Caki2 (cell line): ENCODE data around the gene CTRB1. TPM values are rescaled to one million over a fixed set of nuclear protein-coding genes. Genes with fewer than 3 reads are reported as not detected.
"Not testable (repeated sequence)": the region's sequence is repeated elsewhere in the genome, so short reads cannot be mapped to it uniquely, and the experiment has no call there.

Source experiments
- DNase-seq: peaks from one replicate; pipeline ENCODE4 v3.0.0-alpha.2; 2015; ENCODE audit warnings: low read depth
- in situ Hi-C: cut with HindIII; loops from 2 replicates; pipeline ENCODE4 v1.10.0; 2016; ENCODE audit warnings: low sequenced_read_pairs, low pct_unique_long_range_greater_than_20kb, mixed read lengths
- total RNA-seq: library from RNA; depleted of rRNA; stranded (reverse); fragments of >200 nt; shearing (Covaris generic); gene quantifications from 2 replicates; pipeline ENCODE4 v1.2.3, GENCODE V29; 2014; ENCODE audit warnings: low replicate concordance

Gene CTRB1
- total RNA-seq, 1 experiment from 2014 or later = not detected

DNA sequence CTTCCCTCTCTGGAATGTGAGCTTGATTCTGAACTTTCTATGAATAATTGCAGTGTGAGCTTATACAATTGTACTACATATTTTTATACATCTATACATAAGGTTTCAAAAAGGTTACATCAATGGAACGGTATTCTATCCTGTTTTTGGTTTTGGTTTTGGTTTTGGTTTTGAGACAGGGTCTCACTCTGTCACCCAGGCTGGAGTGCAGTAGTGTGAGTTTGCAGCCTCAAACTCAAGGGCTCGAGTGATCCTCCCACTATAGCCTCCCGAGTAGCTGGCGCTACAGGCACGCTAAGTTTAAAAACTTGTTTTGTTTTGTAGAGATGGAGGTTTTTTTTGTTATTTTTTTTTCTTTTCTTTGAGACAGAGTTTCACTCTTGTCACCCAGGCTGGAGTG lies 1.1 kb downstream of the CTRB1 start:
- no peak for DNase-seq
- in situ Hi-C loops = no loop called here

DNA sequence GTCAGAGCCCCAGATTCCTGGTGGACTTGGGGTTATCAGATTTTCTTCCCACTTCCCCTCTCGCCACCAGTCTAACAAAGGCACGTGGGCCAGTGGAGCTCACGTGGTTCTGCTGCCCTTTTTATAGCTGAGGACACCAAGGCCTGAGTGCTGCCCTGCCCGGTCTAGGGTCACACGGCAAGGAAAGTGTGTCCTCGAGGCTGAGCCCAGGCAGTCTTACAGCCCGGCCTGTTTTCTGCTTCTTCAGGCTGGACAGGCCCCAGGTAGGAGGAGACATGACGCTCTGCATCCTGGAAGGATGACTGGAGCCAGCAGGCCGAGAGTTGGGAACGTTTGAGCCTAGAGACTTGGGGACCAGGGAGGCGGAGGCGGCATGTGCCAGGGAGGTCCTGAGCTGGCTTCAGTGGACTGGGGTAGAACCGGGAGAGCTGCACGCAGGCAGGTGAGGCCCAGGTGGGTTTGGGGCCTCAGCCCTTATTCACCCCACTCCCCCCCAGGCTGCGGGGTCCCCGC lies 3.5 kb downstream of the CTRB1 start:
- in situ Hi-C loops = no loop called here

DNA sequence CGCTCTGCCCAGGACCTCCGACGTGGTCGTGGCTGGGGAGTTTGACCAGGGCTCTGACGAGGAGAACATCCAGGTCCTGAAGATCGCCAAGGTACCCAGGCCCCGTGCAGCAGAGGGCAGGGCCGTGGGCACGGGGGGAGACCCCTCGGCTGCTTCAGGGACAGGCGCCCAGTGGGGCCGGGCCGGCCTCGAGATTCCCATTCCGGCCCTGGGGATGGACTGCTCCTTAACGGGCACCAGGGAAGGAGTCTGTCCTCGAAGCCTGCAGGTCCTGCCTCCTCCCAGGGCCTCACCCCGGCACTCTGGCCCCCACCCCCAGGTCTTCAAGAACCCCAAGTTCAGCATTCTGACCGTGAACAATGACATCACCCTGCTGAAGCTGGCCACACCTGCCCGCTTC lies 4.3 kb downstream of the CTRB1 start:
- in situ Hi-C loops, DNase-seq: not testable (repeated sequence)

More for the DNA sequence above, 3.5 kb downstream of the CTRB1 start:
- DNase-seq = no peak

DNA sequence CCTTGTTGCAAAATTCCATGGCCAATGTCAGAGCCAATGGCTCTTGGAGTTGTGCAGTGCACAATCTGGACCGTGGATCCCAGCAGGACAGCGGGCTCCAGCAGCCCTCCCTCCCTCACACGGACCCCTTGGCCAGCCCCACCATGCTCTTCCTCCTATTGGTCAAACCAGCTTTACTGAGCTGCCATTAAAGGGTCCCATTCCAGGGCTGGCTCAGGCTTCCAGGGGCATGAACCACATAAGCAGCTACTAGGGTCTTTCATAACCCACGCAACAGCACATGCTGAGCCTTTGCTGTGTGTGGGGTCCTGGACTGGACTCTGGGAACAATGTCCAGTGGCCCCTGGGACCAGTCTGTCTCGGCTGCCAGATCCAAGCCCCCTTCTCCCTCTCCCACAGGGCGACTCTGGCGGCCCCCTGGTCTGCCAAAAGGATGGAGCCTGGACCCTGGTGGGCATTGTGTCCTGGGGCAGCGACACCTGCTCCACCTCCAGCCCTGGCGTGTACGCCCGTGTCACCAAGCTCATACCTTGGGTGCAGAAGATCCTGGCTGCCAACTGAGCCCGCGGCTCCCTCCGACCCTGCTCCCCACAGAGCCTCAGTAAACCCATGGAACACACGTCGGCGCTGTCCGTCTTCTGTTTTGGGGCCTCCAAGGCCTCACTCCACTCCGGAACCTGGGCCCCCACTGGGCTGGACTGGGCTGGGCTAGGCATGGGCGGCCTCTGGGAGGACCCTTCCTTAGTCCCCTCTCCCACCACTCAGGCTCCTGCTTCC lies 5.7 kb downstream of the CTRB1 start:
- no peak for DNase-seq
- in situ Hi-C loops = no loop called here

DNA sequence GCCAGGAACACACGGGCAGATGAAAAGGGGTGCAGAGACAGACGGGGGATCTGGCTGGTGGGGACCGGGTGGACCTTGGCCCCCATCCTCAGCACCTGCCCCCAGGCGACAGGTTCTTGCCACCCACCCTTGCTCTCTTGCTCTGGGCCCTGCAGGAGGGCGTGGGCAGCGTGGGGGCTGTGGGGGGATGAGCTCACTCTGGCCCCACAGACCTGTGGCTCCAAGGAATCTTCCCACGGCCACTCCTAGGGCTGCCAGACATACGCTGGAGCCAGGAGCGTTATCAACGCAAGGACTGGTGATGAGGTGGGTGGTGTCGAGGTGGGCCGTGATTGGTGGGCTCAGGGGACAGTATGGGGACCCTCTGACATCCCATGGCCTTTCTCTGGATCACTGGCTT lies 6.3 kb downstream of the CTRB1 start:
- in situ Hi-C loops = no loop called here
- no peak for DNase-seq

DNA sequence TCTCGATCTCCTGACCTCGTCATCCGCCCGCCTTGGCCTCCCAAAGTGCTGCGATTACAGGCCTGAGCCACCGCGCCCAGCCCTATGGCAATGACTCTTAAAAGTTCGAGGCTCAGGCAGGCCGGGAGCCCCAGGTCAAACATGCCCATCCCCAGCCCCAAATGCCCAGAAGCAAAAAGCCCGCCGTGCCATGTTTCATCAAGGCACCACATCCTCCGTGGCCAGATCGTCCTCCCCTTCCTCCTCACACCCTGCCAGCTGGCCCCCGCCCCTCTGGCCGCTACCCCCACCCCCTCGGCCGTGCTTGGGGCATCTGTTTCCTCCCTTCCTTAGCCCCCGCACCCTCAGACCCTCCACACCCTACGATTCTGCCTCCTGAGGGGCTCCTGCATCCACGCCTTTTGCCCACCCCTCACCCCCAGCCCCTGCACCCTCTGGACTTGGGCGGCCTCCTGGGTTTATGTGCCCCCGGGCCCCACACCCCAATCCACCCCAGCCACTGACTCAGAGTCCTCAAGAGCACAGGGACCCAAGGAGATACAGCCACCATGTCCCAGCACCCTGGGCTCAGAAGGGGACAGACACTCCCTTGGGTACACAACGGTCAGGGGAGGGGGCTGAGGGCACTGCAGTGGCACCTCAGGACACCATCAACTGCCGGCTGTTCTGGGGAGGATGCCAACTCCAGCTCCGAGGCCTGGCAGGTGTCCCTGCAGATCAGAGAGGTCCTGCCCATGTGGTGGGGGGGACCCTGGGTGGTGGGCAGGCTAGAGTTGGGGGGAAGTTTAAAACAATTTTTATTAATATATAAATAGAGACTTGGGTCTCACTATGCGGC lies 7.1 kb downstream of the CTRB1 start:
- DNase-seq = no peak
- in situ Hi-C loops = no loop called here

DNA sequence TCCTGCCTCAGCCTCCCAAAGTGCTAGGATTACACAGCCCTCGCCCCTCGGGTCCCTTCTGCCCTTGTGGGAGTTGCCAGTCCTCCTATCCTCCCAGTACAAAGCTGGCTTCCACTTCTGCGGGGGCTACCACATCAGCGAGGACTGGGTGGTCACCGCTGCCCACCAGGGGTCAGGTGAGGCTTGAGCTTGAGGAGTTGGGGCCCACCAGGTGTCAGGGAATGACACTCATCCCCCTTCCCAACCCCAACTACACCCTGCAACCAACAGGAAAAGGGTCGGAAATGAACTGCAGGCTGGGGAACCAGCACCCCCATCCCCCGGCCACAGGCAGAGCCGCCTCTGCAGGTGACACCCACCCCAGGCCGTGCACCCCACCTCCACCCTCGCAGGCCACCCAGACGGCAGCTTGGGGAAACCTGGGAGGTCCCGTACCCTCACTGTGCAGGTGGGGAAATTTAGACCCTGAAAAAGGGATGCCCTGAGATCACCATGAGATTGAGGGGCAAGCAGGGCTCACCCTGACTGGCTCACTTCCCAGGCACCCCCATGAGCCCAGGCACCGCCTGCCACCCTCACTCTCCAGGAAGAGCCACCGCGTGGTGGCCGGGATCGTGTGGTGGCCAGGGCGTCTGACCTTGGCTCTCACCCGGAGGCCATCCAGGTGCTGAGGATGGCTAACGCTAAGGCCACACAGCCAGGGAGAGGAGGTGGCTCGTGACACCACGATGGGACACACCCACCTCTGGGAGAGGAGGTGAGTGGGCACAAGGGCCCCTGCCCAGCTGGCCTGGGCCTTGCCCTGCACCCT lies 8.0 kb downstream of the CTRB1 start:
- in situ Hi-C loops = no loop called here
- no peak for DNase-seq

DNA sequence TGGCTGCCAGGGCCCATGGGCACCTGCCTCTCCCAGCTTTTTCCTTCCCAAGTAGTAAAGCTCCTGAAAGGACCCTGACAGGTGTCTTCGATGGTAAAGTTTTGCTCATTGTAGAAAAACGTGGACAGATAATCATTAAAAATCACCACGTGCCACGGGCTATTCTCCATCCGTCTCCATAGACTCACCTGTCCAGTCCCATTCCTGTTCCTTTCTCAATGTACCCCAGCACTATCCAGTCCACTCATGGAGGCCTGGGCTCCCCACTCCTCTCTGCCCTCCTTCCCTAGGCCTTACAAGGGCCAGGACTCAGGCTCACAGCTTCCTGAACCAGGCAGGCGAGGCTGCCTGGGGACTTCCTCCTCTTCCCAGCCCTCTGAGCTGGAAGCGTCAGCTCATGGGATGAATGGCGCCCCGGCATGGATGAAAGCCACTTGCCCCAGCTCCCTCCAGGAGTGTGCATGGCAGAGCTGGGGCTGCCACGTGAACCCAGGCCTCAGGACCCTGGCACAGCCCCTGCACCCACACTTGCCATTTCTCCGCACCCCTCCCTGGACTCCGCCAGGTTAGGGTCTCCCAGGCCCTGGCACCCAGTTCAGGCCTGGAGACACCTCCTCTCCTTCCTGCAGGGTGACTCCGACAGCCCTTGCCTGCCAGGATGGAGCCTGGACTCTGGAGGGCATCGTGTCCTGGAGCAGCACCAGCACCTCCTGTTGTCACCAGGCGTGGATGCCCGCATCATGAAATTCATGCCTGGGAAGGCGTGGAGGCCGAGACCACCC lies 8.8 kb downstream of the CTRB1 start:
- no peak for DNase-seq
- in situ Hi-C loops = no loop called here

DNA sequence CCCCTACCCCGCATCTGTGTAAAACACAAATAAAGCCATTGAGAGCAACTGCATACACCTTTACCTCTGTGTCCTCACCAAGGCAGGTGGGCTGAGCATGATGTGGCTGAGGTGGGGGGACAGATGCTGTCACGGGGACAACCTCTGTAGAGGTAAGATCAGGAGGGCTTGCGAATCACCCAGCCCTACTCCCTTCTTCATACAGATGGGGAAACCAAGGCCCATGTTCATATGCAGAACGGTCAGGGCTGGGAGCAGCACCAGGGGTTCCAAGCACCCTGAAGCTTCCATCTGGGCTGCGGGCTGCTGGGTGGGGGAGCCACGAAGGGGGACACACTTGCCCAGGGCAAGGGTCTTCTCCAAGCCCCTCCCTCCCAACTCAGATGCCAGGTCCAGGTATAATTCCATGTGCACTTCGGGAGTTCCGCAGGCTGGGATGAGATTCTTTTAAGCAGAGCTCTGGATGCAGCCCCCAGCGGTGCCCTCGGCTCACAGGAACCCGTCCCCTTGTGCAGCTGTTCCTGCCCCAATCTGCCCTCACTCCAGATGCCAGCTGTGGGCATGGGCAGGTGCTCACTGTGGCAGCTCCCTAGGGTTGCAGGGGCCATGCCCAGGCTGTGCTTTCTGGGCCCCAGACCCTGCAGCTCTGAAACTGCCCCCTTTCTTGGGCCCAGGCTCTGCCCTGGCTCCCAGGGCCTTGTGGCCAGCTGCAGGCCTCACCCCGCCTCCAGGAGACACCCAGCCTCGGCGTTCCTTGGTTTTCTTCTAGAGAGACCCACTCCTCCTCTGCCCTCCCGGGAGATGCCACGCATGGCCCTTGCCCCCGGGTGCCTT lies 9.6 kb downstream of the CTRB1 start:
- no peak for DNase-seq
- in situ Hi-C loops = no loop called here

DNA sequence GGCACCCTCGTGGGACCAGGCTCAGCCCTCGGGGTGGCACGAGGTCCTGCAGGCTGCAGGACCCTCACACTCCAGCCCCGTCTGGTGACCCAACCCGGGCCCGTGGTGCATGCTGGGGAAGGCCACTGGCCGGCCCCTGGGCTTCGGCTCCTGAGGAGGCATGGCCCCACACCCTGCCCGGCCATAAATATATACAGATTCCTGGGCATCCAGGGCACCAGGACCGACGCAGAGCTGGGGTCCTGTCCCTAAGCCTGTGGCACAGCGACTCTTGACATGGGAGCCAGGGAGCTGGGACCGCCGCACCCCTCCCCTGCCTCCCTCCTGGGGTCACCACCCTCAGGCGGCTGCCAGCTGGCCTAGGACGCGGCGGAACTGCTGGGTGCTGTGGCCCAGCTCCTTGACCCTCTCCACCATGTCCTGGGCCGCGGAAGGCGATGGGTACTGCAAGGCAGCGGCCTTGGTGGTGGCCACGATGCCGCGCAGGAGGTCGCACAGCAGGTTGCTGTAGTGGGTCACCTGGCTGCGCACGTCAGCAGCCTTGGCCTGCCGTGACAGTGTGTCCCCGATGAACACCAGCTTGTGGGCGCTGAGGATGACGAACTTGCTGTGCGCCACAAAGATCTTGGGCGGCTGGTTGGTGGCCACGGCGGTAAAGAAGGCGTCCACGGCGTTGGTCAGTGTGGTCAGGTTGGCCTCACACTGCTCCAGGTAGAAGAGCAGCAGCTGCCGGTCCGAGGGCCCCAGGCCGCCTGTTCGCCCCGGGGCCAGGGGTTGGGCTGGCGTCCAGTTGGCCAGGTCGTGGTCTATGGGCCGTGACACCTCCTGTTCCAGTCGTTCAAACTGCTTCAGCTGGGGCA lies 10.6 kb downstream of the CTRB1 start:
- in situ Hi-C loops = no loop called here
- no peak for DNase-seq

DNA sequence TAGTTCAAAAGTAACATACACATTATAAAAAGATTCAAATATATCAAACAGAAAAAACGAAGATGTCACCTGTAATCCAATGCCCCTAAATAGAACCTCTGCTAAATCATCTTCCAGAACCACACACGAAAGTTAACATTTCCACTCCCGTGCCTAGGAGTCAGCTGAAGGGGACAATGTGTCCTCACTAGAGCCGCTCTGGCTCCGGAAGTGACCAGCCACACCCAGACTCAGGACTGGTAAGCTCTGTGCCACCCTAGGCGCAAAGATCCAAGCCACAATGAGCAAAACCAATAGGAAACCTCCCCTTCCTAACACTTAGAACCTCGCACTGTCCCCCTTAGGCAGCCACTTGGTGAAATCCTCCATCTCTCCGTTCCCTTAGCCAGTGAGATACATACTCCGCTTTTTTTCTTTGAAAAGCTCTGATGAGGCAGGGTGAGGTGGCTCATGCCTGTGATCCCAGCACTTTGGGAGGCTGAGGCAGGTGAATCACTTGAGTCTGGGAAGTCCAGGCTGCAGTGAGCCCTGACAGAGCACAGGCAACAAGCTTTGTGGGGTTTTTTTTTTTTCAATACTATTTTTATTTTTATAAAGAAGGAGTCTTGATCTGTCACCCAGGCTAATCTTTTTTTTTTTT lies 11.8 kb downstream of the CTRB1 start:
- DNase-seq = no peak
- in situ Hi-C loops = no loop called here

DNA sequence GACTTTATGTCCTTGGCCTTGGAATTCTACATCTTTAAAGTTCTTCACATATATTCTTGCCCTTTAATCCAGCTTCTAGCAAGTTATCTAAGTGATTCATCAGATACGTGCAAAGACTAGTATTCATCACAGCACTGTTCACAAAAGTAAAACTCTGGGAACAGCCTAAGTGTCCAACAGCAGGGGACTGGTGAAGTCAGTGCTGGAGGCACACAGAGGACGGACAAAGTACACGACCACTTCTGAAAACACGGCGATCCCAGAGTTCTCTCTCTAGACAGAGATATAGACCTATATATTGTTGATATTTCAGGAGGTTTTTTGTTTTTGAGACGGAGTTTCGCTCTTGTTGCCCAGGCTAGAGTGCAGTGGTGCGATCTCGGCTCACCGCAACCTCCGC lies 12.8 kb downstream of the CTRB1 start:
- no peak for DNase-seq
- in situ Hi-C loops = no loop called here

DNA sequence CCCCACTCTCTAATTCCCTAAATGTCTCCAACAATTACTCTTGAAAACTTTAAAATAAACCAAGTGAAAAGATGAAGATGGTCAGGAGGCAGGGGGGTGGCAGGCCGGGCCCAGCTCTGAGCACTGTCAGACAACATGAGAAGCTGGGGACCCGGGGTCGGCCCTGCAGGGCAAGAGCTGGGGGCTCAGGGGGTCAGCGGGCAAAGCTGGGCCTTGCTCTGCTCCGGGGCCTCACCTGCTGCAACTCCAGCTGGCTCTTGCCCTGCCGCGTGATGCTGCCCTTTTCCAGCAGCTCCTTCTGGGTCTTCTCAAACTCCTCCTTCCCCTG lies 14.8 kb downstream of the CTRB1 start:
- no peak for DNase-seq
- in situ Hi-C loops = no loop called here

DNA sequence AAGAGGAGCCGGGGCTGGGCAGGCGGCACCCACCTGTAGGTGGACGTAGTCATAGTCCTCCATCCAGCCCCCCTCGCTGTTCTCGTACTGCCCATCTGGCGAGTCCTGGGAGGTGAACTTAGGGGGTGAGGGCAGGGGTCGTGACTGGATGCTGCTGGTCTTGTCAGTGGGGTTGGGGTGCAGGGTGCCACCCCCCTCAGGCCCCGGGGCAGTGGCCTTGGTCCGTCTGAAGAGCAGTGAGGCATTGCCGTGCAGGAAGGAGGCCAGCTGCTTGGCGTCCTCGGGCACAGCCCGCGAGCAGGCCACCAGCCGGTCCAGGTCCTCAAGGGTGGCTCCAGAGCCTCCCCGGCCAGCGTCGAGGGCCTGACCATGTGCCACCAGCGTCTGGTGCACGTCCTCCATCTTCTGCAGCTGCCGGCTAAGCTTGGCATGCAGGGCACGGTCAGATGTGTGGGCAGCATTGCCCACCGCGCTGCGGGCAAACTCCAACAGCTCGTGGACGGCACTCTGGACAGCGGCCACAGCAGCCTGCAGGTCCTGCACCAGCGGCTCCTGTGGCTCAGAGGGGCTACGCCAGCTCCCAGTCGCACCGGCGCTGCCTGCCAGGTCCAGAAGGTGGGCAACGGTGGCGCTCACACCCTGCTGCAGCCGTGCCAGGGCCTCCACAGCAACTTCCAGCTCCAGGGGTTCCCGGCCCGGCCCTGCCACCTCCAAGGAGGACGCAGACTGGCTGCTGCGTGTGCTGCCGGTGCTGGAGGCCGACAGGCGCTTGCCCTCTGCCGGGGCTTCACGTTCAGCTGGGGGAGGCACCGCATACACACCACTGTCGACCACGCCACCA lies 16.3 kb downstream of the CTRB1 start:
- in situ Hi-C loops = no loop called here

DNA sequence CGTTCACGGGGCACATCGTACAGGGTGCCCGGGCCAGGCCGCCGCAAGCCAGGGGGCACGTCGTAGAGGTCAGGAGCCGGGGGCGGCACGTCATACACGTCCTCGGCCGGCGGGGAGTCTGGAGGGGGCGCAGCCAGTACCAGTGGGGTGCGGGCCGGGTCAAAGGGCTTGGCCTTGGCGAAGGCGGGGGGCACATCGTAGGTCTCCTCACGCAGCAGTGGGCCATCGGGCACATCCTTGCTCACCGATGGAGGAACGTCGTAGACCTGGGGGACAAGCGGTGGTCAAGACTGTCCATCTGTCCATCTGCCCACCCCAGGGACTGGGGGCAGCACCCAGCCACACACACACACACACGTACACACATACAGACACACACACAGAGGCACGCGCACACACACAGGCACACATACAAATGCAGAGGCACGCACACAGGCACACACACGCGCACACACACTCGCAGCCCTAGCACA lies 17.0 kb downstream of the CTRB1 start:
- no peak for DNase-seq
- in situ Hi-C loops = no loop called here

More for the DNA sequence above, 16.3 kb downstream of the CTRB1 start:
- DNase-seq = no peak
